Measurements from ENCODE around the gene ASPDH. TPM values are rescaled to one million over a fixed set of nuclear protein-coding genes. Genes with fewer than 3 reads are reported as not detected.

Gene ASPDH
- total and polyA plus RNA-seq, 3 experiments from 2014 or later, result not detected

- Histone ChIP-seq H3K27ac (ENCODE audit: low read depth, low read length) (no peak overlapping the region), H3K27me3 (ENCODE audit: insufficient read depth, low read length, poor library complexity, severe bottlenecking) (no peaks in the 10 kb centered on the region), H3K36me3 (ENCODE audit: insufficient read depth, low read length) (peaks cover 5% of the 10 kb centered on the region), H3K4me1 (ENCODE audit: insufficient read depth, low read length) (peaks cover 6% of the 10 kb centered on the region), H3K4me3 (ENCODE audit: low read length) (no peak overlapping the region), H3K9me3 (ENCODE audit: low read length) (no peaks in the 10 kb centered on the region)
- POLR2A ChIA-PET, result no interaction called here
- peaks cover 15 to 23% (median 16%) of the 10 kb centered on the region in 3 donors for H3K4me1 Mint-ChIP-seq
- no peaks in the 10 kb centered on the region for H3K9me3 Mint-ChIP-seq
- H3K4me3 Mint-ChIP-seq, result no peak overlapping the region
- H3K27me3 Mint-ChIP-seq, result no peaks in the 10 kb centered on the region
- peak overlapping the region in 1 of 8 donors; percentile 60 for H3K27ac Mint-ChIP-seq
- CTCF ChIA-PET, result no interaction called here
- peak in 4 of 5 donors; percentile 27 to 38 (median 34) for DNase-seq
- peaks cover 4 to 33% (median 5%) of the 10 kb centered on the region in 3 donors for H3K36me3 Mint-ChIP-seq
Observed at GRCh38 chr19:50486823-50487515, 26.7 kb downstream of the ASPDH start.

- ChIA-PET POLR2A (no interaction called here), CTCF (no interaction called here)
- Mint-ChIP-seq H3K27me3 (no peaks in the 10 kb centered on the region), H3K27ac (peak overlapping the region in 1 of 8 donors; percentile 89), H3K9me3 (no peaks in the 10 kb centered on the region), H3K4me3 (no peak overlapping the region), H3K4me1 (peaks cover 1 to 9% (median 6%) of the 10 kb centered on the region in 3 donors), H3K36me3 (peaks cover 3 to 44% (median 5%) of the 10 kb centered on the region in 3 donors)
- Histone ChIP-seq H3K27ac (ENCODE audit: low read depth, low read length) (no peak overlapping the region), H3K4me3 (ENCODE audit: low read length) (no peak overlapping the region), H3K4me1 (ENCODE audit: insufficient read depth, low read length) (no peaks in the 10 kb centered on the region), H3K9me3 (ENCODE audit: low read length) (no peaks in the 10 kb centered on the region), H3K36me3 (ENCODE audit: insufficient read depth, low read length) (peaks cover 9% of the 10 kb centered on the region), H3K27me3 (ENCODE audit: insufficient read depth, low read length, poor library complexity, severe bottlenecking) (no peaks in the 10 kb centered on the region)
- DNase-seq, result no peak
Observed at GRCh38 chr19:50485284-50485955, 28.3 kb downstream of the ASPDH start.

- Histone ChIP-seq H3K36me3 (ENCODE audit: insufficient read depth, low read length) (peaks cover 16% of the 10 kb centered on the region), H3K27me3 (ENCODE audit: insufficient read depth, low read length, poor library complexity, severe bottlenecking) (no peaks in the 10 kb centered on the region), H3K4me3 (ENCODE audit: low read length) (no peak overlapping the region), H3K27ac (ENCODE audit: low read depth, low read length) (no peak overlapping the region), H3K9me3 (ENCODE audit: low read length) (no peaks in the 10 kb centered on the region), H3K4me1 (ENCODE audit: insufficient read depth, low read length) (peaks cover 15% of the 10 kb centered on the region)
- H3K9me3 Mint-ChIP-seq, result no peaks in the 10 kb centered on the region
- ChIA-PET POLR2A (no interaction called here), CTCF (interaction anchor here (0.5 kb wide), 1 partner anchor 435 kb away, joined by 3 read pairs; no protein-coding TSS in a partner anchor)
- peak overlapping the region in 1 of 7 donors; percentile 38 for H3K4me3 Mint-ChIP-seq
- H3K36me3 Mint-ChIP-seq, result peaks cover 3 to 62% (median 5%) of the 10 kb centered on the region in 3 donors
- no peaks in the 10 kb centered on the region for H3K27me3 Mint-ChIP-seq
- no peak for DNase-seq
- H3K27ac Mint-ChIP-seq, result peak overlapping the region in 1 of 8 donors; percentile 81
- H3K4me1 Mint-ChIP-seq, result peaks cover 10 to 13% (median 11%) of the 10 kb centered on the region in 3 donors
Observed at GRCh38 chr19:50482916-50483315, 30.8 kb downstream of the ASPDH start.

- Histone ChIP-seq H3K27me3 (ENCODE audit: insufficient read depth, low read length, poor library complexity, severe bottlenecking) (no peaks in the 10 kb centered on the region), H3K36me3 (ENCODE audit: insufficient read depth, low read length) (peaks cover 16% of the 10 kb centered on the region), H3K27ac (ENCODE audit: low read depth, low read length) (no peak overlapping the region), H3K4me1 (ENCODE audit: insufficient read depth, low read length) (peaks cover 21% of the 10 kb centered on the region), H3K9me3 (ENCODE audit: low read length) (no peaks in the 10 kb centered on the region), H3K4me3 (ENCODE audit: low read length) (no peak overlapping the region)
- Mint-ChIP-seq H3K4me1 (peaks cover 15 to 18% (median 17%) of the 10 kb centered on the region in 3 donors), H3K9me3 (no peaks in the 10 kb centered on the region), H3K27me3 (peaks cover 0 to 2% of the 10 kb centered on the region in 2 donors), H3K27ac (peak overlapping the region in 1 of 8 donors; percentile 81), H3K4me3 (no peak overlapping the region), H3K36me3 (peaks cover 3 to 67% (median 5%) of the 10 kb centered on the region in 3 donors)
- POLR2A ChIA-PET, result no interaction called here
- CTCF ChIA-PET, result no interaction called here
- no peak for DNase-seq
Observed at GRCh38 chr19:50482271-50482855, 31.4 kb downstream of the ASPDH start.

GRCh38 chr19:50481351-50482149 lies 32.2 kb downstream of the ASPDH start:
- Mint-ChIP-seq H3K4me3 (peak overlapping the region in 1 of 7 donors; percentile 54), H3K9me3 (no peaks in the 10 kb centered on the region), H3K27me3 (peaks cover 0 to 2% of the 10 kb centered on the region in 2 donors), H3K27ac (no peak overlapping the region), H3K36me3 (peaks cover 3 to 71% (median 5%) of the 10 kb centered on the region in 3 donors), H3K4me1 (peaks cover 19 to 26% (median 22%) of the 10 kb centered on the region in 3 donors)
- CTCF ChIA-PET, result no interaction called here
- Histone ChIP-seq H3K27ac (ENCODE audit: low read depth, low read length) (no peak overlapping the region), H3K9me3 (ENCODE audit: low read length) (no peaks in the 10 kb centered on the region), H3K4me1 (ENCODE audit: insufficient read depth, low read length) (peaks cover 26% of the 10 kb centered on the region), H3K36me3 (ENCODE audit: insufficient read depth, low read length) (peaks cover 16% of the 10 kb centered on the region), H3K4me3 (ENCODE audit: low read length) (no peak overlapping the region), H3K27me3 (ENCODE audit: insufficient read depth, low read length, poor library complexity, severe bottlenecking) (no peaks in the 10 kb centered on the region)
- no peak for DNase-seq
- POLR2A ChIA-PET, result no interaction called here

GRCh38 chr19:50480281-50481111 lies 33.2 kb downstream of the ASPDH start:
- ChIA-PET CTCF (no interaction called here), POLR2A (no interaction called here)
- Mint-ChIP-seq H3K4me1 (peaks cover 22 to 32% (median 24%) of the 10 kb centered on the region in 3 donors), H3K9me3 (no peaks in the 10 kb centered on the region), H3K27me3 (peaks cover 0 to 2% of the 10 kb centered on the region in 2 donors), H3K4me3 (no peak overlapping the region), H3K27ac (no peak overlapping the region), H3K36me3 (peaks cover 3 to 72% (median 5%) of the 10 kb centered on the region in 3 donors)
- peaks cover 26% of the 10 kb centered on the region for H3K4me1 ChIP-seq (ENCODE audit: insufficient read depth, low read length)
- H3K9me3 ChIP-seq (ENCODE audit: low read length), result no peaks in the 10 kb centered on the region
- H3K36me3 ChIP-seq (ENCODE audit: insufficient read depth, low read length), result peaks cover 16% of the 10 kb centered on the region
- no peak overlapping the region for H3K4me3 ChIP-seq (ENCODE audit: low read length)
- no peaks in the 10 kb centered on the region for H3K27me3 ChIP-seq (ENCODE audit: insufficient read depth, low read length, poor library complexity, severe bottlenecking)
- no peak overlapping the region for H3K27ac ChIP-seq (ENCODE audit: low read depth, low read length)
- DNase-seq, result no peak

GRCh38 chr19:50479761-50480251 lies 33.9 kb downstream of the ASPDH start:
- H3K27me3 ChIP-seq (ENCODE audit: insufficient read depth, low read length, poor library complexity, severe bottlenecking), result no peaks in the 10 kb centered on the region
- no peak overlapping the region for H3K27ac ChIP-seq (ENCODE audit: low read depth, low read length)
- Mint-ChIP-seq H3K4me1 (peaks cover 24 to 34% (median 25%) of the 10 kb centered on the region in 3 donors), H3K27ac (no peak overlapping the region), H3K27me3 (peaks cover 0 to 2% of the 10 kb centered on the region in 2 donors), H3K9me3 (no peaks in the 10 kb centered on the region), H3K36me3 (peaks cover 3 to 67% (median 5%) of the 10 kb centered on the region in 3 donors), H3K4me3 (peak overlapping the region in 1 of 7 donors; percentile 54)
- DNase-seq, result no peak
- H3K36me3 ChIP-seq (ENCODE audit: insufficient read depth, low read length), result peaks cover 15% of the 10 kb centered on the region
- POLR2A ChIA-PET, result interaction anchor here (0.6 to 1.0 kb wide), 3 partner anchors 17 to 104 kb away, joined by 3 to 4 read pairs (median 3); partner anchors contain the start of gene NR1H2
- CTCF ChIA-PET, result no interaction called here
- H3K4me1 ChIP-seq (ENCODE audit: insufficient read depth, low read length), result peaks cover 26% of the 10 kb centered on the region
- H3K4me3 ChIP-seq (ENCODE audit: low read length), result no peak overlapping the region
- no peaks in the 10 kb centered on the region for H3K9me3 ChIP-seq (ENCODE audit: low read length)
